PFSK-1 (cell line): ENCODE data around the gene MYCBPAP.

ENCODE experiments used
- FOXP2 ChIP-seq: optimal IDR thresholded peaks from 2 replicates; pipeline ENCODE3; 2011; ENCODE audit warnings: borderline replicate concordance, control low read depth, inconsistent platforms; ENCODE audit not compliant: insufficient read depth; ENCODE audit errors: extremely low read length, extremely low read depth
- POLR2AphosphoS5 ChIP-seq: IDR thresholded peaks from 2 replicates; pipeline ENCODE4 v1.6.1; 2012; ENCODE audit warnings: low read depth, mild to moderate bottlenecking, control low read depth, low read length, moderate library complexity
- SIN3A ChIP-seq: IDR thresholded peaks from 2 replicates; pipeline ENCODE4 v1.6.1; 2012; ENCODE audit warnings: mild to moderate bottlenecking, low read length, moderate library complexity, borderline replicate concordance; ENCODE audit not compliant: insufficient read depth
- TAF1 ChIP-seq: IDR thresholded peaks from 2 replicates; pipeline ENCODE4 v1.6.1; 2012; ENCODE audit warnings: low read length, control low read depth, borderline replicate concordance; ENCODE audit not compliant: insufficient read depth
- TF ChIP-seq, protein P1 (sequence below), 2 experiments: IDR thresholded peaks; 2 replicates each; pipeline versions ENCODE4 v1.6.1 to v1.8.0; 2011 to 2012; ENCODE audit warnings: low read depth in 2 of 2, low read length in 2 of 2, control low read depth in 1 of 2, inconsistent platforms in 1 of 2, mild to moderate bottlenecking in 1 of 2, moderate library complexity in 1 of 2; ENCODE audit not compliant: insufficient read depth in 1 of 2

The MYCBPAP gene

DNA sequence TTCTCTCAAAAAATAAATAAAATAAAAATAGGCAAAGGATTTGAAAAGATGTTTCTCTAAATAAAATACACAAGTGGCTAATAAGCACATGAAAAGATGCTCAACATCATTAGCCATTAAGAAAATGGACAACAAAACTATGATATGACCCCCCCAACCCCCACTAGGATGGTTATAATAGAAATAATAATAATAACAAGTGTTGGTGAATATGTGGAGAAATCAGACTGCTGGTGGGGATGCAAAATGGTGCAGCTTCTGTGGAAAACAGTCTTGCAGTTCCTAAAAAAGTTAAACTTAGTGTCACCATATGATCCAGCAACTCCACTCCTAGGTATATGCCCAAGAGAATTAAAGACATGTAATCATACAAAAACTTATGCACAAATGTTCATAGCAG is 9.0 kb upstream of the MYCBPAP start:
- TF ChIP-seq TAF1 (no peak), POLR2AphosphoS5 (no peak), SIN3A (no peak), FOXP2 (no peak)
- TF ChIP-seq, protein P1, sequence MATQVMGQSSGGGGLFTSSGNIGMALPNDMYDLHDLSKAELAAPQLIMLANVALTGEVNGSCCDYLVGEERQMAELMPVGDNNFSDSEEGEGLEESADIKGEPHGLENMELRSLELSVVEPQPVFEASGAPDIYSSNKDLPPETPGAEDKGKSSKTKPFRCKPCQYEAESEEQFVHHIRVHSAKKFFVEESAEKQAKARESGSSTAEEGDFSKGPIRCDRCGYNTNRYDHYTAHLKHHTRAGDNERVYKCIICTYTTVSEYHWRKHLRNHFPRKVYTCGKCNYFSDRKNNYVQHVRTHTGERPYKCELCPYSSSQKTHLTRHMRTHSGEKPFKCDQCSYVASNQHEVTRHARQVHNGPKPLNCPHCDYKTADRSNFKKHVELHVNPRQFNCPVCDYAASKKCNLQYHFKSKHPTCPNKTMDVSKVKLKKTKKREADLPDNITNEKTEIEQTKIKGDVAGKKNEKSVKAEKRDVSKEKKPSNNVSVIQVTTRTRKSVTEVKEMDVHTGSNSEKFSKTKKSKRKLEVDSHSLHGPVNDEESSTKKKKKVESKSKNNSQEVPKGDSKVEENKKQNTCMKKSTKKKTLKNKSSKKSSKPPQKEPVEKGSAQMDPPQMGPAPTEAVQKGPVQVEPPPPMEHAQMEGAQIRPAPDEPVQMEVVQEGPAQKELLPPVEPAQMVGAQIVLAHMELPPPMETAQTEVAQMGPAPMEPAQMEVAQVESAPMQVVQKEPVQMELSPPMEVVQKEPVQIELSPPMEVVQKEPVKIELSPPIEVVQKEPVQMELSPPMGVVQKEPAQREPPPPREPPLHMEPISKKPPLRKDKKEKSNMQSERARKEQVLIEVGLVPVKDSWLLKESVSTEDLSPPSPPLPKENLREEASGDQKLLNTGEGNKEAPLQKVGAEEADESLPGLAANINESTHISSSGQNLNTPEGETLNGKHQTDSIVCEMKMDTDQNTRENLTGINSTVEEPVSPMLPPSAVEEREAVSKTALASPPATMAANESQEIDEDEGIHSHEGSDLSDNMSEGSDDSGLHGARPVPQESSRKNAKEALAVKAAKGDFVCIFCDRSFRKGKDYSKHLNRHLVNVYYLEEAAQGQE (IDR thresholded peaks at IDR 0.05; ENCODE audit: insufficient read depth in 1 of 2, low read depth in 2 of 2, low read length in 2 of 2) = no peak

GRCh38 chr17:50499721-50500120 is 8.5 kb upstream of the MYCBPAP start:
- TF ChIP-seq FOXP2 = no peak
- TF ChIP-seq TAF1 = no peak
- no peak for TF ChIP-seq SIN3A

DNA sequence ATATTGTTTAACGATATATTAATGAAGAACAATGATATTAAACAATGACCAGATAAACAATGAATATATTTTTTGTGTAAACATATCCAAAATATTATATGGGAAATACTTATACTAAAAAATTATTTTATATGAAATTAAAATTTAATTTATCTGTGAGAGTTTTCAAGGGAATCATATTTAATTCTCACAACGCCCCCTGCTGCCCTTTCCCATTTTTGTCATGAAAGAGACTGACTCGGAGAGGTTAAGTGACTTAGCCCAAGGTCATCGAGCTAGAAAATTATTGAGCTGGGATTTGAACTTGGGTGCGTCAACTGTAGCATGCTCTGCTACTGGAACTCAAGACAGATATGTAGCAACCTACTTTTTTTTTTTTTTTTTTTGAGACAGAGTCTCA is 7.2 kb upstream of the MYCBPAP start:
- TF ChIP-seq, protein P1 (IDR thresholded peaks at IDR 0.05; ENCODE audit: insufficient read depth in 1 of 2, low read depth in 2 of 2, low read length in 2 of 2) = no peak
- TF ChIP-seq TAF1 (no peak), SIN3A (no peak), FOXP2 (no peak), POLR2AphosphoS5 (no peak)

- TF ChIP-seq POLR2AphosphoS5 = no peak
- TF ChIP-seq TAF1 = no peak
- no peak for TF ChIP-seq SIN3A
- TF ChIP-seq, protein P1 (IDR thresholded peaks at IDR 0.05; ENCODE audit: insufficient read depth in 1 of 2, low read depth in 2 of 2, low read length in 2 of 2) = no peak
- no peak for TF ChIP-seq FOXP2
Measured at GRCh38 chr17:50502301-50502990, 5.8 kb upstream of the MYCBPAP start.

DNA sequence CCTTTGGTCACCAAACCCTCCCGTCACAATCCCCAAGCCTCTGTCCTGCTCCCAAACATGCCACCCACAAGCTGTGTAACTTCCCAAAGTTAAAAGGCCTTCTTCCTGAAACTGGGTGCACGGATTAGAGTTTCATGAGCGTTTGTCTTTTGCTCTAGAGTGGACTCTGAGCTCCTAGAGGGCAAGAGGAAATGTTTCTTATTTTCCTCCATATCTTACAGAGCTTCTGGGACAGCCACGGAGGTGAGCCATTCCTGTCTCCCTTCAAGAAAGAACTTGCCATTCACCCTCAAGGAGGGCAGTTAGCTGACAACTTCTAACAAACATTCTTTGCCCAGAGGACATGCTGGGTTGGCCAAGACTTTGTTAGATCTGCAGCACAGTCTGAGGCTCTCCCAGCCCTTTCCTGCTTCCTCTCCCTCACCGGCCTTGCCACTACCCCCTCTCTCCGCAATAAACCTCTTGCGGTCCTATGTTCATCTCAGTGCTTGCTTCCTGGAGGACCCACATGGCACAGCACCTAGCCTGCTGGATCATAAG is 2.6 kb upstream of the MYCBPAP start:
- TF ChIP-seq TAF1 = no peak
- TF ChIP-seq, protein P1 (IDR thresholded peaks at IDR 0.05; ENCODE audit: insufficient read depth in 1 of 2, low read depth in 2 of 2, low read length in 2 of 2) = no peak
- no peak for TF ChIP-seq SIN3A
- TF ChIP-seq POLR2AphosphoS5 = no peak
- no peak for TF ChIP-seq FOXP2
